B cell (primary cell): ENCODE data around the gene PRRT2.

Experiments used
- EZH2 ChIP-seq: IDR thresholded peaks from 2 replicates; pipeline ENCODE4 v1.6.1; 2012; ENCODE audit warnings: borderline replicate concordance, low read depth, mild to moderate bottlenecking, moderate library complexity, low read length; ENCODE audit not compliant: insufficient read depth, poor library complexity, severe bottlenecking
- TF ChIP-seq, protein P1 (sequence below): fragments of 200-600 bp; IDR thresholded peaks from one replicate; pipeline ENCODE4 v1.8.0; 2022; ENCODE audit warnings: antibody characterized with exemption, mild to moderate bottlenecking

DNA sequence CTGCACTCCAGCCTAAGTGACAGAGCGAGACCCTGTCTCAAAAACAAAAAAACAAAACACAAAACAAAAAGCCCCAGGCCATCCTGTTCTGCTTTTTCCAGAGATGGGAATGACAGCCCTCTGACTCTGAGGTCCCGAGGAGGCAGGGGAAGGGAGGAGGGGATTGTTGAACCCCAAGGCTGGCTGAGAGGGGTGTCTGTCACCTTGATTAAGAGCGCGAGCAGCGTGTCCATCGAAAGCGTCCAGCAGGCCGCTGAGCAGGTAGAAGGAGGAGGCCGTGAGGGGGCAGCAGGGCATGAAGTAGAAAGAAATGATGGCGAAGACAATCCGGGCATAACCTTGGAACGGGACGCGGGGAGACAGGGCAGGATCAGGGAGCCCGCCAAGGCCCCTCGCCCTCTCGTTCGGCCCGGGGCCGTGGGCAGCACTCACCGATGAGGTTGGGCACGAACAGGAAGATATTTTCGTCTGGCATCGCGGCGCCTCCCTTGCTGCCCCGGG is 50.4 kb downstream of the PRRT2 start:
- TF ChIP-seq, protein P1, sequence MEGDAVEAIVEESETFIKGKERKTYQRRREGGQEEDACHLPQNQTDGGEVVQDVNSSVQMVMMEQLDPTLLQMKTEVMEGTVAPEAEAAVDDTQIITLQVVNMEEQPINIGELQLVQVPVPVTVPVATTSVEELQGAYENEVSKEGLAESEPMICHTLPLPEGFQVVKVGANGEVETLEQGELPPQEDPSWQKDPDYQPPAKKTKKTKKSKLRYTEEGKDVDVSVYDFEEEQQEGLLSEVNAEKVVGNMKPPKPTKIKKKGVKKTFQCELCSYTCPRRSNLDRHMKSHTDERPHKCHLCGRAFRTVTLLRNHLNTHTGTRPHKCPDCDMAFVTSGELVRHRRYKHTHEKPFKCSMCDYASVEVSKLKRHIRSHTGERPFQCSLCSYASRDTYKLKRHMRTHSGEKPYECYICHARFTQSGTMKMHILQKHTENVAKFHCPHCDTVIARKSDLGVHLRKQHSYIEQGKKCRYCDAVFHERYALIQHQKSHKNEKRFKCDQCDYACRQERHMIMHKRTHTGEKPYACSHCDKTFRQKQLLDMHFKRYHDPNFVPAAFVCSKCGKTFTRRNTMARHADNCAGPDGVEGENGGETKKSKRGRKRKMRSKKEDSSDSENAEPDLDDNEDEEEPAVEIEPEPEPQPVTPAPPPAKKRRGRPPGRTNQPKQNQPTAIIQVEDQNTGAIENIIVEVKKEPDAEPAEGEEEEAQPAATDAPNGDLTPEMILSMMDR: no peak
- no peak for TF ChIP-seq EZH2
